OCI-LY3 (cell line): ENCODE data around the gene MYL6.
A peak's percentile ranks its signal among the peaks of the same experiment; 100 is the strongest.
"Not testable (repeated sequence)": the region's sequence is repeated elsewhere in the genome, so short reads cannot be mapped to it uniquely, and the experiment has no call there.

Experiments
- H2AFZ ChIP-seq: fragments of 200-600, 300-600 bp; shearing (Covaris generic); 2 replicates; pipeline ENCODE4 v1.6.0; 2014; ENCODE audit warnings: antibody characterized with exemption, low read depth, low read length
- H3K27ac ChIP-seq: fragments of 200-600, 300-600 bp; sonication (generic); 2 replicates; pipeline ENCODE4 v1.5.1; 2014; ENCODE audit warnings: mild to moderate bottlenecking, low read length, moderate library complexity, mixed read lengths
- H3K27me3 ChIP-seq: fragments of 200-600, 300-600 bp; sonication (generic); 2 replicates; pipeline ENCODE4 v1.6.1; 2014; ENCODE audit warnings: low read depth, low read length, mixed read lengths
- H3K36me3 ChIP-seq: fragments of 200-600, 300-600 bp; sonication (generic); replicated peaks from 2 replicates; pipeline ENCODE3; 2014; ENCODE audit warnings: low read depth, low read length, mixed read lengths
- H3K4me1 ChIP-seq: fragments of 300-600, 200-600 bp; sonication (generic); 2 replicates; pipeline ENCODE4 v1.6.1; 2014; ENCODE audit warnings: low read length, mixed read lengths
- H3K4me2 ChIP-seq: fragments of 200-600, 300-600 bp; sonication (generic); 2 replicates; pipeline ENCODE4 v1.6.1; 2014; ENCODE audit warnings: low read length, mixed read lengths
- H3K4me3 ChIP-seq: fragments of 300-600, 200-600 bp; sonication (generic); 2 replicates; pipeline ENCODE4 v1.5.1; 2014; ENCODE audit warnings: antibody characterized with exemption, mild to moderate bottlenecking, low read length, moderate library complexity
- H3K79me2 ChIP-seq: fragments of 300-600, 200-600 bp; shearing (Covaris generic); 2 replicates; pipeline ENCODE4 v1.6.1; 2014; ENCODE audit warnings: mild to moderate bottlenecking, low read length, mixed read lengths
- H3K9ac ChIP-seq: fragments of 300-600, 200-600 bp; shearing (Covaris generic); 2 replicates; pipeline ENCODE4 v1.6.0; 2014; ENCODE audit warnings: mild to moderate bottlenecking, low read length, moderate library complexity
- H3K9me3 ChIP-seq: fragments of 200-600, 300-600 bp; shearing (Covaris generic); 2 replicates; pipeline ENCODE4 v1.6.1; 2014; ENCODE audit warnings: low read length, mixed read lengths; ENCODE audit not compliant: insufficient read depth
- H4K20me1 ChIP-seq: fragments of 200-600, 300-600 bp; sonication (generic); 2 replicates; pipeline ENCODE4 v1.6.1; 2016; ENCODE audit warnings: low read length, mixed read lengths; ENCODE audit not compliant: insufficient read depth
- CTCF ChIP-seq: fragments of 200-600, 300-600 bp; sonication (generic); IDR thresholded peaks from 2 replicates; pipeline ENCODE4 v1.5.1; 2014; ENCODE audit warnings: antibody characterized with exemption, low read length, low read depth
- EZH2phosphoT487 ChIP-seq: fragments of 200-600 bp; shearing (Covaris generic); IDR thresholded peaks from 2 replicates; pipeline ENCODE4 v1.6.1; 2018; ENCODE audit warnings: antibody characterized with exemption, mixed run types, low read depth

The MYL6 gene

GRCh38 chr12:56192582-56192981 lies 34.4 kb downstream of the MYL6 start:
- H3K4me1 ChIP-seq = peaks cover 17% of the 10 kb centered on the region
- no peak overlapping the region for H3K9ac ChIP-seq
- H3K9me3 ChIP-seq = no peaks in the 10 kb centered on the region
- H3K27ac ChIP-seq = no peak overlapping the region
- TF ChIP-seq EZH2phosphoT487 = no peak
- no peak for TF ChIP-seq CTCF
- H3K4me2 ChIP-seq = no peak overlapping the region
- peaks cover 6% of the 10 kb centered on the region; the same call in 1 of the 2 replicates for H4K20me1 ChIP-seq
- H3K27me3 ChIP-seq = no peaks in the 10 kb centered on the region
- peaks cover 16% of the 10 kb centered on the region for H3K79me2 ChIP-seq
- H2AFZ ChIP-seq = 0 out of 2 replicates have a peak overlapping the region, but pooled peaks have one; percentile 43
- no peak overlapping the region for H3K4me3 ChIP-seq
- no peaks in the 10 kb centered on the region for H3K36me3 ChIP-seq

GRCh38 chr12:56193025-56193578 lies 34.9 kb downstream of the MYL6 start:
- no peak for TF ChIP-seq EZH2phosphoT487
- peak; percentile 90 for TF ChIP-seq CTCF
- Histone ChIP-seq H3K27me3 (no peaks in the 10 kb centered on the region), H3K4me2 (peak overlapping the region; percentile 44), H4K20me1 (peaks cover under 1% of the 10 kb centered on the region; the same call in 1 of the 2 replicates), H3K4me3 (peak overlapping the region; percentile 11; the same call in 1 of the 2 replicates), H3K9me3 (no peaks in the 10 kb centered on the region), H3K36me3 (no peaks in the 10 kb centered on the region), H3K4me1 (peaks cover 12% of the 10 kb centered on the region), H3K27ac (no peak overlapping the region), H3K79me2 (peaks cover 11% of the 10 kb centered on the region), H3K9ac (0 out of 2 replicates have a peak overlapping the region, but pooled peaks have one; percentile 9), H2AFZ (peak overlapping the region; percentile 95)

- H3K4me2 ChIP-seq, H3K36me3 ChIP-seq, H3K4me1 ChIP-seq, H3K9ac ChIP-seq, H3K4me3 ChIP-seq, H3K27me3 ChIP-seq, H3K27ac ChIP-seq, H3K9me3 ChIP-seq, H3K79me2 ChIP-seq, H4K20me1 ChIP-seq, H2AFZ ChIP-seq: not testable (repeated sequence)
These were observed 38.8 kb downstream of the MYL6 start for GRCh38 chr12:56196818-56197550.

- no peak overlapping the region for H2AFZ ChIP-seq
- no peaks in the 10 kb centered on the region for H3K79me2 ChIP-seq
- H3K4me1 ChIP-seq = peaks cover 4% of the 10 kb centered on the region; the same call in 1 of the 2 replicates
- H3K4me2 ChIP-seq = no peak overlapping the region
- H3K27me3 ChIP-seq = no peaks in the 10 kb centered on the region
- H3K9me3 ChIP-seq = no peaks in the 10 kb centered on the region
- no peak overlapping the region for H3K4me3 ChIP-seq
- H3K27ac ChIP-seq = no peak overlapping the region
- no peaks in the 10 kb centered on the region for H4K20me1 ChIP-seq
- H3K9ac ChIP-seq = no peak overlapping the region
- no peak for TF ChIP-seq EZH2phosphoT487
- TF ChIP-seq CTCF = no peak
- no peaks in the 10 kb centered on the region for H3K36me3 ChIP-seq
These were observed 39.9 kb downstream of the MYL6 start for GRCh38 chr12:56197921-56198635.
